Rectal smooth muscle tissue (tissue), 1 donor: ENCODE data around the gene TTC28.
"Not testable (repeated sequence)": the region's sequence is repeated elsewhere in the genome, so short reads cannot be mapped to it uniquely, and the experiment has no call there.

ENCODE experiments used
- H3K27ac ChIP-seq: one replicate; pipeline ENCODE4 v1.7.0; 2013; ENCODE audit warnings: low read depth, low read length, inconsistent platforms
- H3K27me3 ChIP-seq: one replicate; pipeline ENCODE4 v1.7.0; 2013; ENCODE audit warnings: low read length; ENCODE audit not compliant: control insufficient read depth, insufficient read depth
- H3K36me3 ChIP-seq: one replicate; pipeline ENCODE4 v1.7.0; 2013; ENCODE audit warnings: low read length; ENCODE audit not compliant: control insufficient read depth, insufficient read depth
- H3K4me1 ChIP-seq: one replicate; pipeline ENCODE4 v1.7.0; 2013; ENCODE audit warnings: low read length; ENCODE audit not compliant: control insufficient read depth, insufficient read depth
- H3K4me3 ChIP-seq: one replicate; pipeline ENCODE4 v1.7.0; 2013; ENCODE audit warnings: low read length
- H3K9ac ChIP-seq: one replicate; pipeline ENCODE4 v1.7.0; 2013; ENCODE audit warnings: low read length

TTC28 gene

DNA sequence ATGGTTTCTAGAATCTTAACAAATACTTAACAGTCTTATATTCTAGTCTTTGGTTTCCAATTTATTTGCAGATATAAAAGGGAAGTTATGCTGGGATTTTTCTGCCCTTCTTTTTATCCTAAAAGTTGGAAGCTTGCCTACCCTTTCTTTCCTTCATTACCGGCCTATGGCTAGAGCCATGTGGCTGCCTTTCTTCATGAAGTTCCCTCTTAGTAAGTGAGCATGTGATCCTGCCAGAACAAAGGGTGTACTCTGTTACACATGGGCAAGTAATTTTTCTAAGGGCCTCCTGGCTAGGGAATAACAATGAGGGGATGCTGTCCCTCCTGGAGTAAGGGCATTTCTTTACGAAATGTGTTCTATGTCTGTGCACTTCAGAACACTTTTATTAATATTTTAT is 508.5 kb downstream of the TTC28 start:
- peaks cover 4% of the 10 kb centered on the region for H3K4me1 ChIP-seq
- H3K27me3 ChIP-seq: no peaks in the 10 kb centered on the region
- no peak overlapping the region for H3K9ac ChIP-seq
- H3K27ac ChIP-seq: no peak overlapping the region
- no peak overlapping the region for H3K4me3 ChIP-seq
- no peaks in the 10 kb centered on the region for H3K36me3 ChIP-seq

DNA sequence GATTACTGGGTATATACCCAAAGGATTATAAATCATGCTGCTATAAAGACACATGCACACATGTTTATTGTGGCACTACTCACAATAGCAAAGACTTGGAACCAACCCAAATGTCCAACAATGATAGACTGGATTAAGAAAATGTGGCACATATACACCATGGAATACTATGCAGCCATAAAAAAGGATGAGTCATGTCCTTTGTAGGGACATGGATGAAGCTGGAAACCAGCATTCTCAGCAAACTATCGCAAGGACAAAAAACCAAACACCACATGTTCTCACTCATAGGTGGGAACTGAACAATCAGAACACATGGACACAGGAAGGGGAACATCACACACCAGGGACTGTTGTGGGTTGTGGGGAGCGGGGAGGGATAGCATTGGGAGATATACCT is 510.3 kb downstream of the TTC28 start:
- not testable (repeated sequence) for H3K27ac ChIP-seq, H3K9ac ChIP-seq, H3K36me3 ChIP-seq, H3K4me3 ChIP-seq, H3K27me3 ChIP-seq, H3K4me1 ChIP-seq

DNA sequence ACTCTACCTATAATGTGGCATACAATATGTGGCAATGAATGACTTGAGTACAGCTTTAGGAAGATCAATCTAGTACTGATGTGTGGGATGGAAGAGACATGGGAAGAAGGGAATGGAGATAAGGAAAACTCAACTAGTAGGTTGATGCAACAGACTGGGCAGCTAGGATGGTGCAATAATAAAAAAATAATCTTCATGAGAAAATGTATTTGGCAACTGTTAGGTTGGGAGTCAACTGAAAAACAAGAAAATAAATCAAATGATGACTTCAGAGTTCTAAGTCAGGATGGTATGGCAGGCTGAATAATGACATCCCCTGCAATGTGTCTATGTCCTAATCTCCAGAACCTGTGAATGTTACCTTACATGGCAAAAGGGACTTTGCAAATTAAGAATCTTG is 523.8 kb downstream of the TTC28 start:
- Histone ChIP-seq H3K4me3 (no peak overlapping the region), H3K27me3 (no peaks in the 10 kb centered on the region), H3K27ac (no peak overlapping the region), H3K36me3 (no peaks in the 10 kb centered on the region), H3K4me1 (peaks cover 4% of the 10 kb centered on the region), H3K9ac (no peak overlapping the region)

DNA sequence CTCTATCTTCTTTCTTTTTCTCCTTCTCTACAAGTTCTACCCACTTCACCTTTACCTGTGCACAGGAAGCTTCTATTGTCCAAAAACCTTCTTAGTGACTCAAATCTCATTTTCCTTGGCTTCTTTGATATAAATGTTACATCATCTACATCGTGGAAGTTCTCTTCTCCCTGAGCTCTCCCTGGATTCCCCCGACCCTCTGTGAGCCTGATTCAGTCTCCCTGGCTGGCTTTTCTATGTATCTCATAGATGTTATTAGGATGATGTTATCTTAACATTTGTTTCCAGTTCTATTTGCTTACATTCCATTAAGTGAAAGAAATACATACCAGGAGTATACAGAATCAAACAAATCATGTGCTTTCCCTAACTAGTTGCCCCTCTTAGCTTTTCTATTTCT is 524.8 kb downstream of the TTC28 start:
- Histone ChIP-seq H3K27me3 (no peaks in the 10 kb centered on the region), H3K36me3 (no peaks in the 10 kb centered on the region), H3K9ac (no peak overlapping the region), H3K27ac (no peak overlapping the region), H3K4me3 (no peak overlapping the region), H3K4me1 (peaks cover 7% of the 10 kb centered on the region)

DNA sequence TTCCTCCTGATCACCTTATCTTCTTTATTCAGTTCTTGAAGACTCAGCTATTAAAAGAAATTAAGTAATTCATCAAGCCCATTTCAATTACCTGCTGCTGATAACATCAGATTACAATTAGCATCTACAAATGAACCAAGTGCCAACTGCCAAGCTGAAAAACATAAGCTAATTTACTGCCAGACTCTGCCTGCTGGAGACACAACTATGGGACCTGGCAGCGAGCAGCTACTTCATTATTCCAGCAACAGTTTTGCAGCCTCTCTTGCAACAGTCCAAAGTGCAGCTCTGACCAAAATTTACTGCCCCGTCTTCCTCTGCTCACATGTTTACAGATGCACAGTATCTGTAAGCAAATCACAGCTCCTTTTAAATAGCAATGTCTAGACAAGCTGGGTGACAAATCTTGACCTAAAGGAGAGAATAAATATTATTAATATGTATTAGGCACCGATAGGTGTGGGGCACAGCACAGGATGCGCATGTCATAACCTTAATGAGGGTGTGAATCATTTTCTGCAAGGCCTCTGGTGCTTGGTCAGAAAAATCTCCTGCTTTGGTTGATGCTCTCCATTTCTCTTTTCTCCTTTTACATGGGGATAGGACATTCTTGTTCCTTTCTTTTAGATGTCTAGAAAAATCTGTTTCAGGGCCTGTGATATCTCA is 528.4 kb downstream of the TTC28 start:
- Histone ChIP-seq H3K27ac (no peak overlapping the region), H3K4me3 (no peak overlapping the region), H3K4me1 (peaks cover 7% of the 10 kb centered on the region), H3K9ac (no peak overlapping the region), H3K27me3 (no peaks in the 10 kb centered on the region), H3K36me3 (no peaks in the 10 kb centered on the region)

DNA sequence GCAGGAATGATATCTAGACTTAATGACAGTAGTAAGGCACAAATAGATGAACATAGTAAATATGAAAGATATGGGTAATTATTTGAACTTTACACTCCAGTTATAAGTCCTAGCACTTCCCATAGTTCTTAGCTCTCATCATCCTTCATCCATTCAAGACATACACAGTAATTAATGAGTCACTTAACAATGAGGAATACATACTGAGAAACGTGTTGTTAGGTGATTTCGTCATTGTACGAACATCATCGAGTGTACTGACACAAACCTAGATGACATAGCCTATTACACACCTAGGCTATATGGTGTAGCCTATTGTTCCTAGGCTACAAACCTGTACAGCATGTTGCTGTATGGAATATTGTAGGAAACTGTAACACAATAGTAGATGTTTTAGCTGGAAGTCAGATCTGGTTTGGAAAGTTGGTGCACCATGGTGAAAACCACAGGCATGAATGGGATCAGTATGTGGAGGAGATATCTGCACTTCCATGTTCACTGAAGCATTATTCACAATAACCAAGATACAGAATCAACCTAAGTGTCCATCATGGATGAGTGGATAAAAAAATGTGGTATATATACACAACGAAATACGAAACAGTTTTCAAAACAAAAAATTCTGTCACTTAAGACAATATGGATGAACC is 530.7 kb downstream of the TTC28 start:
- H3K9ac ChIP-seq: no peak overlapping the region
- H3K27me3 ChIP-seq: no peaks in the 10 kb centered on the region
- H3K27ac ChIP-seq: no peak overlapping the region
- no peaks in the 10 kb centered on the region for H3K36me3 ChIP-seq
- peaks cover 9% of the 10 kb centered on the region for H3K4me1 ChIP-seq
- H3K4me3 ChIP-seq: no peak overlapping the region

DNA sequence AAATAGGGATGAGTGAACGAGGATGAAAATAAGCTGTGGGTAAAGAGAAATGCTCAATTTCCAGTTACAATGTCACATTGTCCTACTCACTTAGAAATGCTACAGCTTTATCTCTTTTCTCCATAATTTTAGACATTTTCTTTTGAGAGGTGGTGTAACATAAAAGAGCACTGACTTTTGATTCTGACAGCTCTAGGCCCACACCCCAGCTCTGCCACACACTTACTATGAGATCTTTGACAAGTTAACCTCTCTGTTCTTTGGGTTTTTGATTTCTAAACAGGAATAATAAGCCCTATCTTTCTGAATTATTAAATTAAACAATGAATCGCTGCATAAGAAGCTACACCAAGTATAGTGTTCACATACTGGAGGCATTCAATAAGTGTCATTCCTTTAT is 532.2 kb downstream of the TTC28 start:
- Histone ChIP-seq H3K9ac (no peak overlapping the region), H3K27ac (no peak overlapping the region), H3K4me1 (peaks cover 20% of the 10 kb centered on the region), H3K4me3 (no peak overlapping the region), H3K36me3 (no peaks in the 10 kb centered on the region), H3K27me3 (no peaks in the 10 kb centered on the region)

DNA sequence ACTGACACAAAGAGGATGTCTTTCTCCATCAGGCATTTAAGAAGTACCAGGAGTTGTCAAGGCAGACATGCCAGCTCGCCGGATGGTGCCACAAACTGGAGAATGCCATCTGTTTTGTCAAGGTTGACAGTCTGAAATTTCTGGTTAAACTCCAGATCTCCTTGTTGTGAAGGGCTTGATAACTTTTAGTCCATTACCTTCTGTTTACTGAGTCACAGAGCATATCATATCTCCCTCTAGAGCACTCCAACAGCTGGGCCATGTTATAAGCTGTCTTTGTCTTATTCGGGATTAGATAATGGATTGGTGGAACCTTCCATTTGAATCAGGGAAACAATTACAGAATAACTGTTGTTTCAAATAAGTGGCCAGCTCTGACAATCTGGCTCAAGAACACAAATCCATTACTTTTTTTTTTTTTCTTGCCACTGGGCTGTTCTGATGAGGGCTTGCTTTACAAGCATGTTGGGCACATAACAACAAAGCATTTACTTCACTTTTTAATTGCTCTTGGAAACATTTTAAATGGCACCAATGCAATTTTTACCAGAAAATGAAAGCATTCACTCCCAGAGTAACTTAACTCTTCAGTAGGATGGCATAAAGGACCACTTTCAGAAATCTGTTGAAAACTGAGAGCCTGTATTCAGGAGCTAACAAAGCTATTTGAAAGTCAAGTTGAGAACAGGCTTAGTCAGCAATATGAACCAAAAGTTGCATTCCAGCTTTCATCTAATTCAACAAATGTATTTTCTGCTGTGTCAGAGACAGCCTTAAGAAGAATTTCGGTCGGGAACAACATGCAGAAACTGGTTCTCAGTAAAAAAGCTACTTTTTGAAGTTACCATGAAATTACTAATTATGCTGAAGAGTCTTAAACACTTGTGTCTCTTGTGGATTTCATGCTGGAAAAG is 533.0 kb downstream of the TTC28 start:
- Histone ChIP-seq H3K4me1 (peaks cover 28% of the 10 kb centered on the region), H3K4me3 (no peak overlapping the region), H3K36me3 (no peaks in the 10 kb centered on the region), H3K27ac (no peak overlapping the region), H3K9ac (no peak overlapping the region), H3K27me3 (no peaks in the 10 kb centered on the region)

DNA sequence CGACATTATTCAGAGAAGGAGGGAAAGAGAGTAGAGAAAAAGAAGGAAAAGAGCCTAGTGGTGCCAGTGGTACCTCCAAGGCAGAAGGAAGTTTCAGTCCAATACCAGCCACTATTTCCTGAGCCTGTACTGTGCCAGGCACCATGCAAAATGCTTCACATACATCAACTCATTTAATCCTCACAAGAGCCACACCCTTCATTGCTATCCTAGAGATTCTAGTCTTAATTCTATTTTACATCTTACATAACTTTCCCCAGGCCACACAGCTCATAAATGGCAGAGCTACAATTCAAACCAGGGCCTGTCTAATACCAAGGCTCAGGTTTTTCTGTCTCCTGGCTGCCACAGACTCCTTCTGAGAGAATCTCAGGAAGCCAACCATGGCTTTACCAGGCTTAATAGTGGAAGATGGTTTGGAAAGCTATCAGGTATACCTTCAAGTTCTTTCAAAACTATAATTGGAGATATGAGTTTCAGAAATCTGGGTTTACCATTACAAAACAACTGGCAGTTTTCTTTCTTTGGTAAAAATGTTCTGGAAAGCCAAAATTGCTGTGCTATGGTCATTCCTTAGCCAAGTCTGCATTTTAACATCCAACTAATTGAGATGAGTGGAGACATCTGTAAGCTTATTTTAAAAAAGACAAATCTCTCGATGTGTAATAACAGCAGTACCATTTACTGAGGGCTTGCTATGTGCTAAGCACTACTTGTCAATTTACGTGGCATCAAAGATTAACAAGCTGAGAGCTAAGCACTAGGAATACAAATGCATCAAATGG is 535.5 kb downstream of the TTC28 start:
- H3K27ac ChIP-seq: no peak overlapping the region
- no peak overlapping the region for H3K4me3 ChIP-seq
- peaks cover 35% of the 10 kb centered on the region for H3K4me1 ChIP-seq
- H3K9ac ChIP-seq: no peak overlapping the region
- H3K27me3 ChIP-seq: no peaks in the 10 kb centered on the region
- no peaks in the 10 kb centered on the region for H3K36me3 ChIP-seq

DNA sequence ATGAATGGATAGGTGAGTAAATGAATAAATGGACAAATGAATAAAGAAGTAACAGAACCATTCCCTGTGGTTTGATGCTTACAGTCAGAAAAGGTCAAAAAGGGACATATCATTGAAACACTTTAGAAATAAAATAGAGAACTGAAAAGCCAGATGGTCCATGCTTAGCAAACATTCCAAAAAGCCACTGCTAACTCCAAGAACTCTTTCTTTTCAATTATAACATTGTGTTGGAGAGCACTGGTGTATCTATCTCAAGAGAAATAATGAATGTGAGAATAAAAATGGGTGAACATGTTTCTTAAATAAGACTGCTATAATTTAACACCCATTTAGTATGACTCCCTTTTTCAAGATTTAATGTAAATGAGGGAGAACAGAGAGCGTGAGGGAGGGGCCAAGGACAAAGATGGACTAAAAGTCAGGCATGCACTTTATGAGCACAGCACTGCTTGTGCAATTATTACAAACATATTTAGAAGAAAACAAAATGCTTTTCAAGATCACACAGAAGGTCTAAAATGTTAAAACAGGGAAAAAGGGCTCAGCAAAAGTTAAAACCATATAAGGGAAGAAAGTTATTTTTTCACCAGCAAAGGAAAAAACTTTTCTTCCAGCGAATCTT is 536.3 kb downstream of the TTC28 start:
- Histone ChIP-seq H3K4me1 (peaks cover 35% of the 10 kb centered on the region), H3K27ac (no peak overlapping the region), H3K36me3 (no peaks in the 10 kb centered on the region), H3K9ac (no peak overlapping the region), H3K27me3 (no peaks in the 10 kb centered on the region), H3K4me3 (no peak overlapping the region)

DNA sequence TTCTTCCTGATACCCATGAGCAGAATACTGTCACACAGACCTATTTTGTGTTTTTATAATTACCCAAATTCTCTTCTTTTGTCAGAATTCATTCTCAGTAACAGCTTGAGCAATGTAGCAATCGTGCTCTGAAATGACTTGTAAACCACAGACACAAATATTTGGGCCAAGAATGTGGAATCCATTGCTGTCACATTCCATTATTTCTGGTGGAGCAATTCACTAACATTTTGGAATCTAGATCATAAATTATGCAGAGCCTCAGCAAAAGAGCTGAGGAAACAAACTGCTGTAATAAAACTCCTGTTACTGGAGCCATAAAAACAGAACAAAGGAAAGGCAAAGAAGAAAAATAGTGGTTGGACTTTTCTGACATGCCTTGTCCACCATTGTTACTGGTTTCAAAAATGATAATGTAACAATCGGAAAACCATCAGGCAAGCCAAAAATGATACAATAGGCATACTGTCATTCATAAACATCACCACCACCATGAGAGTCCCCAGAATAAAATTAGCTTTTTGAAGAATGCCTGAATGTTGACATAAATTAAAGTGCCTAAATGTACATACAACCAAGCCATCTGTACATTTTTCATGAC is 537.2 kb downstream of the TTC28 start:
- Histone ChIP-seq H3K4me1 (peaks cover 35% of the 10 kb centered on the region), H3K27ac (no peak overlapping the region), H3K4me3 (no peak overlapping the region), H3K9ac (no peak overlapping the region), H3K36me3 (no peaks in the 10 kb centered on the region), H3K27me3 (no peaks in the 10 kb centered on the region)
